HL-60 (cell line): ENCODE measurements around the gene SEPTIN1.
A peak's percentile ranks its signal among the peaks of the same experiment; 100 is the strongest.

Source experiments
- DNase-seq, 2 experiments: peaks; one replicate each; pipeline ENCODE4 v3.0.0-alpha.2; 2010 to 2020; ENCODE audit warnings: low read depth in 1 of 2, low spot score in 1 of 2
- H3K27ac ChIP-seq: fragments of 250-450 bp; sonication (Bioruptor Pico); replicated peaks from 2 replicates; pipeline ENCODE4 v1.5.1; 2020; ENCODE audit warnings: mild to moderate bottlenecking, moderate library complexity
- H3K27me3 ChIP-seq: fragments of 250-450 bp; sonication (Bioruptor Pico); 2 replicates; pipeline ENCODE4 v1.5.1; 2021; ENCODE audit warnings: mild to moderate bottlenecking, moderate library complexity; ENCODE audit not compliant: insufficient read depth, poor library complexity, severe bottlenecking
- H3K4me3 ChIP-seq: replicated peaks from 2 replicates; pipeline ENCODE4 v1.5.1; 2011; ENCODE audit warnings: mild to moderate bottlenecking, control low read depth, low read length; ENCODE audit not compliant: insufficient read depth
- CTCF ChIP-seq: IDR thresholded peaks from one replicate; pipeline ENCODE4 v1.5.1; 2011; ENCODE audit warnings: low read length, control low read depth, inconsistent platforms; ENCODE audit not compliant: insufficient read depth
- GABPA ChIP-seq: IDR thresholded peaks from 2 replicates; pipeline ENCODE4 v1.6.1; 2012; ENCODE audit warnings: low read depth
- POLR2AphosphoS5 ChIP-seq: IDR thresholded peaks from 2 replicates; pipeline ENCODE4 v1.6.1; 2012; ENCODE audit warnings: low read depth
- REST ChIP-seq: IDR thresholded peaks from 2 replicates; pipeline ENCODE4 v1.6.1; 2012; ENCODE audit warnings: low read depth; ENCODE audit not compliant: insufficient replicate concordance
- SPI1 ChIP-seq: IDR thresholded peaks from 2 replicates; pipeline ENCODE4 v1.6.1; 2012; ENCODE audit warnings: low read depth, mild to moderate bottlenecking, borderline replicate concordance

Gene SEPTIN1

GRCh38 chr16:30380072-30380802 lies 2.1 kb downstream of the SEPTIN1 start:
- Histone ChIP-seq H3K27ac (no peak overlapping the region), H3K4me3 (no peak overlapping the region), H3K27me3 (no peaks in the 10 kb centered on the region)
- TF ChIP-seq CTCF (no peak), GABPA (no peak), POLR2AphosphoS5 (no peak), REST (no peak), SPI1 (no peak)
- no peak for DNase-seq

GRCh38 chr16:30379158-30379783 lies 3.1 kb downstream of the SEPTIN1 start:
- no peak for DNase-seq
- Histone ChIP-seq H3K27me3 (no peaks in the 10 kb centered on the region), H3K27ac (no peak overlapping the region; the same call in 1 of the 2 replicates), H3K4me3 (peak overlapping the region; percentile 75)
- no peak for TF ChIP-seq POLR2AphosphoS5
- no peak for TF ChIP-seq SPI1
- TF ChIP-seq CTCF = no peak
- TF ChIP-seq REST = no peak
- no peak for TF ChIP-seq GABPA

GRCh38 chr16:30378236-30379157 lies 3.9 kb downstream of the SEPTIN1 start:
- Histone ChIP-seq H3K4me3 (peak overlapping the region; percentile 75), H3K27me3 (no peaks in the 10 kb centered on the region), H3K27ac (peak overlapping the region; percentile 97)
- DNase-seq = peak; percentile 96 to 98
- TF ChIP-seq GABPA (no peak), SPI1 (no peak), REST (no peak), CTCF (no peak), POLR2AphosphoS5 (peak; percentile 33; the same call in 1 of the 2 replicates)
